HG03139 (cell line): ENCODE results near the gene SPATA13.
"Not testable (repeated sequence)": the region's sequence is repeated elsewhere in the genome, so short reads cannot be mapped to it uniquely, and the experiment has no call there.

Experiments
- ATAC-seq: cut with Tn5 transposase; IDR thresholded peaks from one replicate; pipeline ENCODE4 v1.9.1; 2021; ENCODE audit not compliant: unreplicated experiment

Gene SPATA13

GRCh38 chr13:24308068-24308445 is 147.5 kb downstream of the SPATA13 start:
- ATAC-seq, result no peak

- ATAC-seq, result no peak
Measured at GRCh38 chr13:24308488-24309020, 148.0 kb downstream of the SPATA13 start.

GRCh38 chr13:24309300-24309699 is 148.8 kb downstream of the SPATA13 start, which contains the start of gene C1QTNF9:
Gene C1QTNF9 (plus strand): TSS chr13:24309580. CDS start chr13:24316004, 6,424 bp downstream.
- not testable (repeated sequence) for ATAC-seq

- no peak for ATAC-seq
Measured at GRCh38 chr13:24313439-24313838, 152.9 kb downstream of the SPATA13 start.

GRCh38 chr13:24317835-24318234 is 157.3 kb downstream of the SPATA13 start:
- ATAC-seq, result not testable (repeated sequence)

GRCh38 chr13:24318878-24319277 is 158.4 kb downstream of the SPATA13 start:
- not testable (repeated sequence) for ATAC-seq

- ATAC-seq, result not testable (repeated sequence)
Measured at GRCh38 chr13:24319641-24320040, 159.1 kb downstream of the SPATA13 start.

GRCh38 chr13:24321416-24321815 is 160.9 kb downstream of the SPATA13 start:
- ATAC-seq, result not testable (repeated sequence)

GRCh38 chr13:24322470-24322869 is 161.9 kb downstream of the SPATA13 start:
- ATAC-seq, result not testable (repeated sequence)

GRCh38 chr13:24323036-24323738 is 162.7 kb downstream of the SPATA13 start:
- no peak for ATAC-seq

GRCh38 chr13:24323739-24324075 is 163.2 kb downstream of the SPATA13 start:
- ATAC-seq, result no peak

- not testable (repeated sequence) for ATAC-seq
Measured at GRCh38 chr13:24327598-24327997, 167.1 kb downstream of the SPATA13 start.

- ATAC-seq, result no peak
Measured at GRCh38 chr13:24328145-24328544, 167.6 kb downstream of the SPATA13 start.

GRCh38 chr13:24338721-24339120 is 178.2 kb downstream of the SPATA13 start:
- no peak for ATAC-seq

GRCh38 chr13:24339937-24340607 is 179.6 kb downstream of the SPATA13 start:
- no peak for ATAC-seq

GRCh38 chr13:24340608-24340955 is 180.1 kb downstream of the SPATA13 start:
- ATAC-seq, result no peak

GRCh38 chr13:24341439-24341838 is 180.9 kb downstream of the SPATA13 start:
- no peak for ATAC-seq

- no peak for ATAC-seq
Measured at GRCh38 chr13:24348385-24348784, 187.9 kb downstream of the SPATA13 start.

GRCh38 chr13:24348797-24349515 is 188.4 kb downstream of the SPATA13 start:
- no peak for ATAC-seq

- ATAC-seq, result not testable (repeated sequence)
Measured at GRCh38 chr13:24349778-24350664, 189.5 kb downstream of the SPATA13 start.

- ATAC-seq, result no peak
Measured at GRCh38 chr13:24351423-24351822, 190.9 kb downstream of the SPATA13 start.
